HepG2 (cell line): ENCODE data around the gene SLC25A18. TPM values are rescaled to one million over a fixed set of nuclear protein-coding genes. Genes with fewer than 3 reads are reported as not detected.

Source experiments
- AGO2 ChIP-seq: fragments of 200-400 bp; formaldehyde crosslinking; optimal IDR thresholded peaks from 2 replicates; pipeline ENCODE3; 2017; ENCODE audit warnings: mild to moderate bottlenecking, low read depth, low read length, moderate library complexity
- DRAP1 ChIP-seq: IDR thresholded peaks from 2 replicates; pipeline ENCODE4 v1.6.1; 2016; ENCODE audit warnings: missing genetic modification reagents, missing compliant biosample characterization
- HDAC6 ChIP-seq: fragments of 200-600 bp; sonication (generic); IDR thresholded peaks from 2 replicates; pipeline ENCODE4 v1.7.0; 2017; ENCODE audit warnings: mild to moderate bottlenecking, antibody characterized with exemption, low read length, low read depth
- HMG20A ChIP-seq: IDR thresholded peaks from 2 replicates; pipeline ENCODE4 v1.6.1; 2016; ENCODE audit warnings: borderline replicate concordance
- PAXIP1 ChIP-seq: sonication (generic); formaldehyde crosslinking; conservative IDR thresholded peaks from 2 replicates; pipeline ENCODE4 v1.4.0; 2020; ENCODE audit warnings: mild to moderate bottlenecking, missing genetic modification reagents, moderate library complexity
- RBFOX2 ChIP-seq: fragments of 200-400 bp; formaldehyde crosslinking; IDR thresholded peaks from 2 replicates; pipeline ENCODE4 v1.6.1; 2017; ENCODE audit warnings: low read depth, mild to moderate bottlenecking, low read length
- ZNF180 ChIP-seq: sonication (generic); formaldehyde crosslinking; IDR thresholded peaks from 2 replicates; pipeline ENCODE4 v1.4.0; 2020; ENCODE audit warnings: low read depth, missing genetic modification reagents, borderline replicate concordance
- ZNF496 ChIP-seq: sonication (generic); formaldehyde crosslinking; IDR thresholded peaks from 2 replicates; pipeline ENCODE4 v1.8.1; 2023; ENCODE audit warnings: mild to moderate bottlenecking, moderate library complexity, missing genetic modification reagents; ENCODE audit not compliant: insufficient replicate concordance
- ZNF605 ChIP-seq: sonication (generic); formaldehyde crosslinking; IDR thresholded peaks from 2 replicates; pipeline ENCODE4 v1.8.0; 2022; ENCODE audit warnings: mild to moderate bottlenecking, missing genetic modification reagents
- ZNF609 ChIP-seq: sonication (generic); formaldehyde crosslinking; IDR thresholded peaks from 2 replicates; pipeline ENCODE4 v1.4.0; 2020; ENCODE audit warnings: mild to moderate bottlenecking, missing genetic modification reagents, borderline replicate concordance
- polyA plus RNA-seq, 8 experiments: library from polyadenylated mRNA; depleted of rRNA in 3 of 8; stranded (reverse) in 7 of 8; unstranded in 1 of 8; fragments of >200 nt; fragmentation: Illumina TruSeq in 4 of 8; extraction: Trizol in 4 of 8; gene quantifications; 2 replicates each; pipeline versions ENCODE4 v1.2.1 to v1.2.3, GENCODE V29; 2011 to 2016; ENCODE audit warnings: low read depth in 4 of 8, missing spikeins in 1 of 8, mixed read lengths in 1 of 8; ENCODE audit not compliant: insufficient read depth in 1 of 8
- total RNA-seq, 5 experiments: library from RNA; depleted of rRNA; stranded (reverse); fragments of >200 nt; fragmentation: Illumina TruSeq; extraction: Trizol; gene quantifications; 2 replicates each; pipeline ENCODE4 v1.2.3, GENCODE V29; 2016; ENCODE audit warnings: low read depth in 1 of 5
- TF ChIP-seq, protein P1 (sequence below): IDR thresholded peaks from 2 replicates; pipeline ENCODE4 v1.6.1; 2016; ENCODE audit warnings: low read depth, missing genetic modification reagents, missing compliant biosample characterization
- TF ChIP-seq, protein P2 (sequence below): IDR thresholded peaks from 2 replicates; pipeline ENCODE4 v1.6.1; 2016

Gene SLC25A18
- total and polyA plus RNA-seq, 2 of the 13 experiments (the other 11 are each of a cell fraction or from before 2014, with no cell fraction given) = 0.28 to 0.75 TPM

GRCh38 chr22:17638432-17639246 lies 75.3 kb downstream of the SLC25A18 start, which contains the start of gene BCL2L13 (continued):
- TF ChIP-seq HDAC6 = no peak
- TF ChIP-seq DRAP1 (CRISPR knock-in tag) = peak; percentile 98
- TF ChIP-seq ZNF605 (CRISPR knock-in tag) = peak; percentile 67; the same call in 1 of the 2 replicates
- peak; percentile 96 for TF ChIP-seq RBFOX2
- TF ChIP-seq ZNF609 (CRISPR knock-in tag) = no peak
- TF ChIP-seq ZNF180 (CRISPR knock-in tag) = 0 out of 2 replicates have a peak, but pooled peaks have one; percentile 30
- TF ChIP-seq AGO2 = peak; percentile 96
- TF ChIP-seq, protein P1, sequence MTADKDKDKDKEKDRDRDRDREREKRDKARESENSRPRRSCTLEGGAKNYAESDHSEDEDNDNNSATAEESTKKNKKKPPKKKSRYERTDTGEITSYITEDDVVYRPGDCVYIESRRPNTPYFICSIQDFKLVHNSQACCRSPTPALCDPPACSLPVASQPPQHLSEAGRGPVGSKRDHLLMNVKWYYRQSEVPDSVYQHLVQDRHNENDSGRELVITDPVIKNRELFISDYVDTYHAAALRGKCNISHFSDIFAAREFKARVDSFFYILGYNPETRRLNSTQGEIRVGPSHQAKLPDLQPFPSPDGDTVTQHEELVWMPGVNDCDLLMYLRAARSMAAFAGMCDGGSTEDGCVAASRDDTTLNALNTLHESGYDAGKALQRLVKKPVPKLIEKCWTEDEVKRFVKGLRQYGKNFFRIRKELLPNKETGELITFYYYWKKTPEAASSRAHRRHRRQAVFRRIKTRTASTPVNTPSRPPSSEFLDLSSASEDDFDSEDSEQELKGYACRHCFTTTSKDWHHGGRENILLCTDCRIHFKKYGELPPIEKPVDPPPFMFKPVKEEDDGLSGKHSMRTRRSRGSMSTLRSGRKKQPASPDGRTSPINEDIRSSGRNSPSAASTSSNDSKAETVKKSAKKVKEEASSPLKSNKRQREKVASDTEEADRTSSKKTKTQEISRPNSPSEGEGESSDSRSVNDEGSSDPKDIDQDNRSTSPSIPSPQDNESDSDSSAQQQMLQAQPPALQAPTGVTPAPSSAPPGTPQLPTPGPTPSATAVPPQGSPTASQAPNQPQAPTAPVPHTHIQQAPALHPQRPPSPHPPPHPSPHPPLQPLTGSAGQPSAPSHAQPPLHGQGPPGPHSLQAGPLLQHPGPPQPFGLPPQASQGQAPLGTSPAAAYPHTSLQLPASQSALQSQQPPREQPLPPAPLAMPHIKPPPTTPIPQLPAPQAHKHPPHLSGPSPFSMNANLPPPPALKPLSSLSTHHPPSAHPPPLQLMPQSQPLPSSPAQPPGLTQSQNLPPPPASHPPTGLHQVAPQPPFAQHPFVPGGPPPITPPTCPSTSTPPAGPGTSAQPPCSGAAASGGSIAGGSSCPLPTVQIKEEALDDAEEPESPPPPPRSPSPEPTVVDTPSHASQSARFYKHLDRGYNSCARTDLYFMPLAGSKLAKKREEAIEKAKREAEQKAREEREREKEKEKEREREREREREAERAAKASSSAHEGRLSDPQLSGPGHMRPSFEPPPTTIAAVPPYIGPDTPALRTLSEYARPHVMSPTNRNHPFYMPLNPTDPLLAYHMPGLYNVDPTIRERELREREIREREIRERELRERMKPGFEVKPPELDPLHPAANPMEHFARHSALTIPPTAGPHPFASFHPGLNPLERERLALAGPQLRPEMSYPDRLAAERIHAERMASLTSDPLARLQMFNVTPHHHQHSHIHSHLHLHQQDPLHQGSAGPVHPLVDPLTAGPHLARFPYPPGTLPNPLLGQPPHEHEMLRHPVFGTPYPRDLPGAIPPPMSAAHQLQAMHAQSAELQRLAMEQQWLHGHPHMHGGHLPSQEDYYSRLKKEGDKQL (CRISPR knock-in tag) = no peak; the same call in 1 of the 2 replicates
- TF ChIP-seq HMG20A (CRISPR knock-in tag) = no peak
- TF ChIP-seq, protein P2, sequence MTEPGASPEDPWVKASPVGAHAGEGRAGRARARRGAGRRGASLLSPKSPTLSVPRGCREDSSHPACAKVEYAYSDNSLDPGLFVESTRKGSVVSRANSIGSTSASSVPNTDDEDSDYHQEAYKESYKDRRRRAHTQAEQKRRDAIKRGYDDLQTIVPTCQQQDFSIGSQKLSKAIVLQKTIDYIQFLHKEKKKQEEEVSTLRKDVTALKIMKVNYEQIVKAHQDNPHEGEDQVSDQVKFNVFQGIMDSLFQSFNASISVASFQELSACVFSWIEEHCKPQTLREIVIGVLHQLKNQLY (CRISPR knock-in tag) = no peak; the same call in 1 of the 2 replicates
- TF ChIP-seq ZNF496 (CRISPR knock-in tag) = no peak
- peak; percentile 69 for TF ChIP-seq PAXIP1
